GM10266 (cell line): ENCODE data around the gene RAP2C.

Experiments used
- DNase-seq: peaks from one replicate; pipeline ENCODE4 v3.0.0; 2012; ENCODE audit errors: extremely low spot score
- TF ChIP-seq, protein P1 (sequence below): IDR thresholded peaks from 2 replicates; pipeline ENCODE4 v1.5.1; 2012; ENCODE audit warnings: mild to moderate bottlenecking, low read depth; ENCODE audit not compliant: control insufficient read depth, insufficient read depth; ENCODE audit errors: missing control alignments

The RAP2C gene

DNA sequence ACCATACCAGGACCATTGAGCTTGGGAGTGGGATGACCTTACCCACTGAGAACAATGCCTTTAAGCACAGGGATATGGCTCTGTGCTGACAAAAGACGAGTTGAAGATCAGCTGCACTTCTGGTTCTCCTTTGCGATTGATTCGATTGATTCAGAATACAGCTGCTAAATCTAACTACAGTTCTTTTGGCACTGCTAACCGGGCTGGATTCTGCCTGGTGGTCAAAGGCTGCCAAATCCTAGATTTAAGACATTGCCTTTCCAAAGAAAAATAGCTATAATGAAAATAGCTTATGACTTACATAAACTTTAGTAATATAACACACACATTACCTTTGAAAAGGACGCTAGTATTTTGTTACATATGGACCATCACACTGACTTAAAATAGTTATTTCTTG lies 18.3 kb downstream of the RAP2C start:
- TF ChIP-seq, protein P1, sequence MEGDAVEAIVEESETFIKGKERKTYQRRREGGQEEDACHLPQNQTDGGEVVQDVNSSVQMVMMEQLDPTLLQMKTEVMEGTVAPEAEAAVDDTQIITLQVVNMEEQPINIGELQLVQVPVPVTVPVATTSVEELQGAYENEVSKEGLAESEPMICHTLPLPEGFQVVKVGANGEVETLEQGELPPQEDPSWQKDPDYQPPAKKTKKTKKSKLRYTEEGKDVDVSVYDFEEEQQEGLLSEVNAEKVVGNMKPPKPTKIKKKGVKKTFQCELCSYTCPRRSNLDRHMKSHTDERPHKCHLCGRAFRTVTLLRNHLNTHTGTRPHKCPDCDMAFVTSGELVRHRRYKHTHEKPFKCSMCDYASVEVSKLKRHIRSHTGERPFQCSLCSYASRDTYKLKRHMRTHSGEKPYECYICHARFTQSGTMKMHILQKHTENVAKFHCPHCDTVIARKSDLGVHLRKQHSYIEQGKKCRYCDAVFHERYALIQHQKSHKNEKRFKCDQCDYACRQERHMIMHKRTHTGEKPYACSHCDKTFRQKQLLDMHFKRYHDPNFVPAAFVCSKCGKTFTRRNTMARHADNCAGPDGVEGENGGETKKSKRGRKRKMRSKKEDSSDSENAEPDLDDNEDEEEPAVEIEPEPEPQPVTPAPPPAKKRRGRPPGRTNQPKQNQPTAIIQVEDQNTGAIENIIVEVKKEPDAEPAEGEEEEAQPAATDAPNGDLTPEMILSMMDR, result no peak

DNA sequence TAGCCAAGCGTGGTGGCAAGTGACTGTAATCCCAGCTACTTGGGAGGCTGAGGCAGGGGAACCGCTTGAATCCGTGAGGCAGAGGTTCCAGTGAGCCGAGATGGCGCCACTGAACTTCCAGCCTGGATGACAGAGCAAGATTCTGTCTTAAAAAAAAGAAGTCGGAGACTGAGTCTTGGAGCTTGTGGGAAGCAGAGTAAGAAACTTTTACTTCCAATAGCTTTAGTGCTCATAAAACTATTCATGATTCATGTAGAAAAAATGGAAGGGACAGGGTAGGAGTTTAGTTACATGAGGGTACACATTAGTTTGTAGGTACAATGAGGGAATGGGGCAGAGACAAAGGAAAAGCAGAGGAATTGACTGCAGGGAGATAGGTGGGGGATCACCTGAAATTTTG lies 19.3 kb downstream of the RAP2C start:
- TF ChIP-seq, protein P1, result no peak
- no peak for DNase-seq

More for the DNA sequence above, 18.3 kb downstream of the RAP2C start:
- DNase-seq, result no peak

DNA sequence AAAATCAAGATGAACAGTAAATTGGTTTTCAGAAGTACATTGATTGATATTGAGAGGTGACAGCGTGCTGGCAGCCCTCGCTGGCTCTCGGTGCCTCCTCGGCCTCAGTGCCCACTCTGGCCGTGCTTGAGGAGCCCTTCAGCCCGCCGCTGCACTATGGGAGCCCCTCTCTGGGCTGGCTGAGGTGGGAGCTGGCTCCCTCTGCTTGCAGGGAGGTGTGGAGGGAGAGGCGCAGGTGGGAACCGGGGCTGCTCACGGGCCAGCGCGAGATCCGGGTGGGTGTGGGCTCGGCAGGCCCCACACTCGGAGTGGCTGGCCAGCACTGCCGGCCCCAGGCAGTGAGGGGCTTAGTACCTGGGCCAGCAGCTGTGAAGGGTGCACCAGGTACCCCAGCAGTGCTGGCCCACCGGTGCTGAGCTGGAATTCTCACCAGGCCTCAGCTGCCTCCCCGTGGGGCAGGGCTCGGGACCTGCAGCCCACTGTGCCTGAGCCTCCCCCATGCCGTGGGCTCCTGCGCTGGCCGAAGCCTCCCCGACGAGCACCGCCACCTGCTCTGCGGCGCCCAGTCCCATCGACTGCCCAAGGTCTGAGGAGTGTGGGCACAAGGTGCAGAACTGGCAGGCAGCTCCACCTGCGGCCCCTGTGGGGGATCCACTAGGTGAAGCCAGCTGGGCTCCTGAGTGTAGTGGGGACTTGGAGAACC lies 25.2 kb downstream of the RAP2C start:
- TF ChIP-seq, protein P1, result no peak
- no peak for DNase-seq

DNA sequence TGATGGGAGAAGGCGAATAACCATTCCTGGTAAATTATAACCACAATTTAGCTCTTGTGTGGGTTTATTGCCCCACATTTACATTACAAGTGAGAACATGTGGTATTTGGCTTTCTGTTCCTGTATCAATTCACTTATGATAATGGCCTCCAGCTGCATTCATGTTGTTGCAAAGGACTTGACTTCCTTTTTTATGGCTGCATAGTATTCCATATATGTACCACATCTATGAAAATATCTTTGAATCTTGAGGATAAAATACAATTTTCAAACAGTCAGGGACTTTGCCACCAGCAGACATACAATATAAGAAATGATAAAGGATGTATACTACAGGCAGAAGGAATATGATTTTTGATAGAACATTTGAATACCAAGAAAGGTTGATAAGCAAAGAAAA lies 27.3 kb downstream of the RAP2C start:
- DNase-seq, result no peak
- TF ChIP-seq, protein P1, result no peak

DNA sequence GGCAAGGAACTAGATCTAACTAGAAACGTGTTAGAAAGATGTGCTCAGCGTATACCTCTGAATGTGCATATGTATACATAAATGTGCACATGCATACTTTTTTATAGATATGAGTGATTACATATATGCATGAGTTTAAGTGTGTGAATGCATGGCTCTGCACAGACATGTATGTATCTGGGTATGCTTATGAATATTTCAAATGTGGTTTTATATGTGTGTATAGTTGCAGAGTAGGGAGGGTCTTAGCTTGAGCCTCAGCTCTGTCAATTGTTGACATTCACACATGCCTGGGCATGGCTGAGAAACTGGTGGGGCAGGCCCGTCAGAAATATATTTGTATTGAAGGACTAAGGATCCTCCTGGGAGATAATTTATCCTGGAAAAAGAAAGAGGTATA lies 31.1 kb downstream of the RAP2C start:
- no peak for DNase-seq

DNA sequence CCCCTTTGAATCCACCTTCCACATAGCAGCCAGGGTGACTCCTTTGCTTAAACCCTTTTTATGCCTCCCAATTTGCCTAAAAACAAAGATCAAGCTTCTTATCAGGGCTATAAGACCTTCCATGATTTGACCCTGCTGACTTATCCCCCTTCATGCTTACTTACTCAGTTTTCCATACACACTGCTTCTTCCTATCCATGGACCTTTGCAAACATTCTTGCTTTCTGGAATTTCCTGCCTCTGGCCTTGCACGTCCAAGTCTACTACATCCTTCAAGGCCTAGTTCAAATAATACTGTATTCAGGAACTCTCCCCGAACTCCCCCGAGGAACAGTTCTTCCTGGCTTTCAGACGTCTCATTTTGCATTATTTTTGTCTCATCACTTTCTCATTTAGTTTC lies 31.8 kb downstream of the RAP2C start:
- TF ChIP-seq, protein P1, result no peak

More for the DNA sequence above, 31.1 kb downstream of the RAP2C start:
- TF ChIP-seq, protein P1, result no peak

DNA sequence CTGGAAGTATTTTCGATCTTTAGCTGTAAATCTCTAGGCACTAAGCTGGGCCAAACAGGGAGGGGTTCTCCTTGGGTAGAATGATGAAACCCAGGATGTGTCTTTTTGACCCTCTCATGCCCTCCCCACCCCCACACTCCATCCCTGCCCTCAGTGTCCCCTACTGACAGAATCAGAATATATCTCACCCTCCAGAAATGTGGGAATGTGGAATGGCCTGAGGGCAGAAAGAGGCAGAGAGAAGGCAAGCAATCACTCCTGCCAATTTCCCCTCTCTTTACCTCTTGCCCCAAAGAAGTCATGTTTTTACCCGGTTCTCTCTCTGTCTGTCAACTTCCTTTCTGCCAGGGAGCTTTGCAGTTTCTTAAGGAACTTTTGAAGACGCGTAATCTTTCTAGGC lies 34.4 kb downstream of the RAP2C start:
- TF ChIP-seq, protein P1, result no peak
- no peak for DNase-seq

More for the DNA sequence above, 31.8 kb downstream of the RAP2C start:
- no peak for DNase-seq
